ELF-1 (cell line): ENCODE results near the gene SPTSSB.

ENCODE experiments used
- DNase-seq: peaks from one replicate; pipeline ENCODE4 v3.0.0-alpha.2; 2016; ENCODE audit warnings: low read depth, low spot score

The SPTSSB gene

DNA sequence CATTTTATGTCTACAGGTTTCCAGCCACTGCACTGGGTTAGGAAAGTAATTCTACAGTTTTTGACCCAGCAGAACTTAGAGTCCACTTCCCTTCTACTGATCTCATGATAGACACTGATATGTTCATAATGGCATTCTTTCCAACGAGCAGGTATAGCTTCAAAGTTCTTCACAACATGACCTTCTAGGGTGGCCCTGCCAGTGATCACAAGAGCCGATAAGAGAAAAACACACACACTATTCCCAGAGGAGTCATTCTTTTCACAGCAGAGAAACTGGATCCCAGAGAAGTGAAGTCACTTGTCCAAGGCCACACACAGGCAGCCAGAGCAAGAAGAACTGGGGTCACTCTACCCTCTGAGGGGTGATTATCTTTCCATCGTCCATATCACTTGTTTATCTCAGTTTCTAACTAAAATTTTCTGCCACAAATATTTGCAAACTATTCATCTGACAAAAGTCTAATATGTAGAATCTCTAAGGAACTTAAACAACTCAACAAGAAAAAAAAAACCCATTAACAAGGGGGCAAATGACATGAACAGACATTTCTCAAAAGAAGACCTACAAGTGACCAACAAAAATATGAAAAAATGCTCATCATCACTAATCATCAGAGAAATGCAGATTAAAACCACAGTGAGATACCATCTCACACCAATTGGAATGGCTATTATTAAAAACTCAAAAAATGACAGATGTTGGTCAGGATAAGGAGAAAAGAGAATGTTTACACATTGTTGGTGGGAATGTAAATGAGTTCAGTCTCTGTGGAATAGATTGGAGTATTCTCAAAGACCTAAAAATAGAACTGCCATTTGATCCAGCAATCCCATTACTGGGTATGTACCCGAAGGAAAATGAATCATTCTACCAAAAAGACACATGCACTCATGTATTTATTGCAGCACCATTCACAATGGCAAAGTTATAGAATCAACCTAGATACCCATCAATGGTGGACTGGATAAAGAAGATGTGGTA, 31.5 kb downstream of the SPTSSB start:
- no peak for DNase-seq

DNA sequence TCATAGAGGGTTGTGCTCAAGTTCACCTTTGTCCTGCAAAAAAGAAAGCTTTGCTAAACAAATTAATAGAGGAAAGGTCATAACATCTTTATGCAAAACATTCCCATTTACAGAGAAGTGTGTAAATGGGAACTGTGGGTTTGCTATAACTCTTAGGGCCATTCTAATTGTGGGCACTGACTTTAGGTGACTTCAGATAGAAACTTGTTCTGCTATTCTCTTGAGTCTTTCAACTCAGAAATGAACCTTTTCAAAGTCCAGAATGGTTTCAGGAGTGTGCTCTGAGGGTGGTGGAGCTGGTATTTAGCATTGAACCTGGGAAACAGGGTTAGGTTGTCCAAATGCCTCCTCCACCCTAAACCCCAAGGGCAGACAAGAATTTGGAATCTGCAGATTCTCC, 34.0 kb downstream of the SPTSSB start:
- DNase-seq, result no peak

DNA sequence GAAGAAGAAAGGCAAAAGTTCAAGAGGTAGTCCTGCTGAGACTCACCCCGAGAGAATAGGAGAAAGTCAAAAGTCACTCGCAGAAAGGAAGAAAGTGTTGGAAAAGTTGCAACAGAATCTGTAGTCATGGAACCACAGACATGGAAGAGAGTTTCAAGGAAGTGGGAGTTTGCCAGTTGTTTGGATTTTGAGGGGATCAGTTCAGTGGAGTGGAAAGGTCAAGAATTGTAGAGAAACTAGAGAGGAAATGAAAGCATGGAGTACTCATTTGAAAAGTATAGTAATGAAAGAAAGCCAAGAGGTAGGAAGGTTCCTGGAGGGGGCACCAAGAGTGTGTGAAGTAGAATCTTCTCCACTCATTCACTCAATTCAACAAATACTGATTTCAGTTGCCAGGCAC, 34.7 kb downstream of the SPTSSB start:
- DNase-seq, result no peak

DNA sequence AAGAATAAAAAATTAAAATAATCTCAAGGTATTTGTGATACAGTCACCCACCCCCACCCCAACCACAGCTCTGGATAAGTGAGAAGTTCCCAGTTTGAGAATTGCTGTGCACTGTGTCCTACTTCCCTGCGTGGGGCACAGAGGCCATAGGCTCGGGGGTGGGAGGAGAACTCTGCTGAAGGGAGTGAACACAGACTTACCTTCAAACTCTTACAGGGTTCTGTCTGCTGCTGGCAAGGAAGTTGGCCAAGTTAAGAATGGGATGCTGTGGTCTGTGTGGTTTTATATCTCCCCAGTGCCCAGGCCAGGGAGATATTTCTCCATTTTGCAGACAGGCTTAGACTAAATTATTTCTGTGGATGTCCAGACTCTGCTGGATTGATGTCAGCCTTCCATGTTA, 37.6 kb downstream of the SPTSSB start:
- no peak for DNase-seq

DNA sequence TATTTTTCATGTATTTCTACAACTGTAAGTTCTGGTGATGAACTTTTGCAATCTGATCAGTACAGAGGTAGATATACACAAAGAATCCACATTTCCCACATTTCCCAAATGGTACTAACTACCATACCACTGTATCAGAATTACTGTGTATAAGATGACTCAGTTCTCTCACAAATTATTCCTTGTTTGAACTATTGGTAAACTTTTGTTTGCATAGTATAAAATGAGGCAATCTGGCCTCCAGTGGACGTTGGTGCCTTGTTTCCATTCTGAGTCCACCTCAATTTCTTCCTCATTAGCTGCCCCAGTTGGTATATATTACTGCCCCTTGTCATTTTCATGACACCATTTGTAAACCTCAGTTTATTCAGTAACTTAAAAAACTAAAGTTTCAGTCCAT, 38.5 kb downstream of the SPTSSB start:
- no peak for DNase-seq

DNA sequence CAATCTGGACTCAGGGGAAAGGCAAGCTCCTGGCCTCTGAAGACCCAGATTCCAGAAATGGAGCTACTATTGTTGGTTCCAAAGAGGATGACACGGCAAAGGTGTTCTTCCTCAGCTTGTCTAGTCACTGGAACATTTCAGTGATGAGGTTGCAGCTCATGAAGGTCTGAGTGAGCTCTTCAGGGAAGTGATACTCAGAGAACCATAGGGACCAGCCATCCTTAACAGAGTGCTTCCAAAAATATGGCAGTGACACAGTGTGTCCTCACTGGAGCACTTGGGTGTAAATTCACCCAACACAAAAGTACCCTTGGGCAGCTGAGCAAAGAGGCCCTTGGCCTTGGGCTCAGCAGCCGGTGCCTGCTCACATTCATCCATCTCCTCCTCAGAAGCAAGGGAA, 46.3 kb downstream of the SPTSSB start:
- no peak for DNase-seq

DNA sequence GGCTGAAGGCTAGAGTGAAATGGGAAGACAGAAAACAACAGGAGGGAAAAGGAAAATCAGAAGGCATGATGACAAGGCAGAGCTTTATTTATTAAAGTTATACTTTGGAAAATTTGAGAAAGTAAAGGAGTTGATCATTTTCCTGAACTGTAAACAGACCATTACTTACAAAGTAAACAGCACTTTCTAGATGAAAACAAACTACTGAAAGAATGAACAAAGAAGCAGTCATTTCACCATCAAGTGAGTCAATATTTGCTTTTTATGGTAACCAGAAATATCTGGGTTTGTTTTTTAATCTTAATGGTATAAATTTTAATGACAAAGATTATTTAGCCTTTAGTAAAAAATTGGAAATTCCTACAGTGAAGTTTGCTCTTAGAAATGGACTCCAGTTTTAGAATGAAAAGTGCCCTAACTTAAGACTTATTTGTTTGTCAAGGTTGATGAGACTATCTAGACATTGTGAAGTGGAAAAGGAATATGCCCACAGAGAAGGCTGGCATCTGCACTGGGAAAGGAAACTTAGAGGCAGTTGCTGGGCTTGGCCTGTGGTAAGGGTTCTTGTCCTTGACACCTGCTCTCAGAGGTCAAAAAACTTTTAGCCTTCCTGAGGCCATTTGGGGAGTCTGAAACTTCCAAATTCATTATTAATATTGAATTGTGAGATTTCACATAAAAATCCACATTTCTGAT, 47.2 kb downstream of the SPTSSB start:
- DNase-seq, result no peak

DNA sequence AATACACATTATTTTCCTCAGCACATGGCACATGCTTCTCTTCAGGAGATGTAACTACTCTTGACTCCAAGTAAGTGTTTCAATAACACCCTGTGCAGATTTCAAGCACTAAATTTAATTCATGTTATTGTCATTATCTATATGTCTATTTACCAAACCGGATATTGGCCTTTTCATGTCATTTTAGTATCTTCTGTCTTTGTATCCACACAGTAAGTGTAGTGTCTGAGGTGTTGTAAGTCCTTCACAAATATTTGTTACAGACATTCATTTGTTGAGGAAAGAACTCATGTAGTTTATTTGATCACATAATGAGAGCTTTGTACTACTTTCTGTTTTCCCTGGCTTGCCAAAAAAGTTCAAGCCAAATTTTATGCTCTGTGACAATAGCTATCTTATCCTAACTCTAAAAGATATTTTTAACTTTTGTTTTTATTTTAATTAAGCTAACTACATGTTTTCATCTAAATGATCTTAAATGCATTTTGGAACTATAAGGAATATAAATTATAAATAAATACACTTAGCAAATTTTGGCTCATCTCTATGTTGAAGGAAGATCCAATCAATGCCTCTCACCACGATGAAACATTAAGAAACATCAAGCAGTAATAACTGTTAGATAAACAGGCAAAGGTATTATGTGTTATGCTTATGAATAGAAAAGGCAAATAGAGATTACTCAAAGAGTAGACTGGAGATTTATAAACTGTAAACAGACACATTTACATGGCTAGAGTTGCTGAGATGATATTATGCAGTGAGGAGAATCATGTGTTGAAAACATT, 48.3 kb downstream of the SPTSSB start:
- no peak for DNase-seq

DNA sequence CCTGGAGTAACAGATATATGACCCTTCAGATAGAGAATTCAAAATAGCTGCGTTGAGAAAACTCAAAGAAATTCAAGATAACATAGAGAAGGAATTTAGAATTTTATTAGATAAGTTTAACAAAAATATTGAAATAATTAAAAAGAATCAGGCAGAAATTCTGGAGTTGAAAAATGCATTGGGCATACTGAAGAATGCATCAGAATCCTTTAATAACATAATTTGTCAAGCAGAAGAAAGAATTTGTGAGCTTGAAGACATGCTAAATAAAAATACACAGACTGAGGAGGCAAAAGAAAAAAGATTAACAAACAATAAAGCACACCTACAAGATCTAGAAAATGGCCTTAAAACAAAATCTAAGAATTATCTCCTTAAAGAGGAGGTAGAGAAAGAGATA, 50.5 kb downstream of the SPTSSB start:
- no peak for DNase-seq

DNA sequence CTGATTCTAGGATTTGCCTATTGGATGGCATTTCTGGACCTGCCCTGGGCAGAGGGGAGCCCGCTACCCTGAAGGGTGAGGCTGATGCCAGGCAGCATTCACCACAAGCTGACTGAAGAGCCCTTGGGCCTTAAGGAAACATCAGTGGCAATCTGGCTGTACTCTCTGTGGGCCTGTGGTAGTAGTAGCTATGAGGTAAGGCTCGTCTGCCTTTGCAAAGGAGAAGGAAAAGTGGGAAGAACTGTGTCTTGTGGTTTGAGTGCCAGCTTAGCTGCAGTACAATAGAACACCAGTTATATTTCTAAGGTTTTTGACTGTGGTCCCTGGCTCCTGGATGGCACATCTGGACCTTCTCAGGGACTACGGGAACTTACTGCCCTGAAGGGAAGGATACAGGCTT, 51.5 kb downstream of the SPTSSB start:
- no peak for DNase-seq

DNA sequence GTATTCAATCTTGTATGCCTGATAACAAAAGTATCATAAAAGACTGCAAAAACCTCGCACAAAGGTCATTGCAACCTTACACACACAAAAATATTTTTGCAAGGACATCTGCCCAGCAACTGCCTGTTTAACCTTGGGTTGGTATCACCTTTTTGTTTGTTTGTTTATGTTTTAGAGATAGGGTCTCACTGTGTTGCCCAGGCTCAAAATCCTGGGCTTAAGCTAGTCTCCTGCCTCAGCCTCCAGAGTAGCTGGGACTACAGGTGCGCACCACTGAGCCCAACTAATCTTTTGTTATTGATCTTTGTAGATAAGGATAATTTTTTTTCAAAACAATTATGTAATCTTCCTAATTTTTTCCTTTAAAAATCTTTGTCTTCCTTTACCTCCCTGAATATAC, 54.2 kb downstream of the SPTSSB start:
- no peak for DNase-seq

DNA sequence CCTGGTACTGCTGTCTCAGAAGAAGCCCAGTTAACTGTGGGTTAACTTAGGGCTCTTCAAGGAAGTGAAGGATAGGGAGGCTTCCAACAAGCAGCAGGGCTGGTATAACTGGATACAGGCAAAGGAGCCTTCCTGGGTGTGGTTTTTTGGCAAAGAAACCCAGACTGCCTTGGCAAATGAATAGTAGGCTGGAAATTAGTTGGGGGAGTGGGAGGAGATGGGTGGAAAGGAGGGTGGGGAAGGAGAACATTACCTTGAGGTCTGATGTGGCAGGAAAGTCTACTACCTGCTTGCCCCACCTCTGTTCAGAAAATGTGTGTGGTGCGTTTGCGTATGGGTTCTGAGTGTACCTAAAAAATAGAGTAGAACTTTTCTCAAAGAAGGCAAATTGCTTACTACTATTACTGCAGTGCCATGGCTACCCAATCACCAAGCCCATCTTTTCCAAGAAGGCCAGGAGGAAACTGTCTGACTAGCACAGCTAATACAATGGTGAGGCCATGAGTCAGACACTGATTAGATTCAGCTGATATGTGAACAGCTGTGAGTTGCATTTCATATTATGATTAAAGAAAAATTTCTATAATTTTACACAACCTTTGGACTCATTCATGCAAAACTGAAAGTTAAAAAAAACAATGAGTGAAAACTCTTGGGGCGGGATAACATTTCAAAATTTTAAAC, 55.2 kb downstream of the SPTSSB start:
- DNase-seq, result no peak

DNA sequence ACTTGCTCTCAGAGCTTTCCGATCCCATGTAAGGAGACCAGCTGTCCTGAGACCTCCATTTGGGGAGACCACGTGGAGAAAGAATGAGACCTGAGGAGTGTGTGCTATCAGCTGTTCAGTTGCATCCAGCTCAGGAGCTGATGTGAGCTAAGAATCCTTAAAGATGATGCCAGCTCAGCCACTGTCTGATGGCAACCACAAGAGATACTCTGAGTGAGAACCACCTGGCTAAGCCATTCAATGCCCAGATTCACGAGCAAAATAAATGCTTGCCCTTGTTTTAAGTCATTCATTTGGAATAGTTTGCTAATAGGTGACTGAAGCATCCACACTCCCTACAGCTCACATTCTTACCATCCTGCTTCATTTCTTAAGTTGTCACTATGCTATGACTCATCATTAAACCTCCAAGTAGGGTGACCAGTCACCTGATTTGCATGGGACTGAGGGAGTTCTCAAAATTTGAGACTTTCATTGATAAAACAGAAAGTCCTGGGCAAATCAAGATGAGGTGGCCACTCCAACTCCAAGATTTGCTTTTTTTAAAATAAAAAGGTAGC, 56.4 kb downstream of the SPTSSB start:
- DNase-seq, result no peak

DNA sequence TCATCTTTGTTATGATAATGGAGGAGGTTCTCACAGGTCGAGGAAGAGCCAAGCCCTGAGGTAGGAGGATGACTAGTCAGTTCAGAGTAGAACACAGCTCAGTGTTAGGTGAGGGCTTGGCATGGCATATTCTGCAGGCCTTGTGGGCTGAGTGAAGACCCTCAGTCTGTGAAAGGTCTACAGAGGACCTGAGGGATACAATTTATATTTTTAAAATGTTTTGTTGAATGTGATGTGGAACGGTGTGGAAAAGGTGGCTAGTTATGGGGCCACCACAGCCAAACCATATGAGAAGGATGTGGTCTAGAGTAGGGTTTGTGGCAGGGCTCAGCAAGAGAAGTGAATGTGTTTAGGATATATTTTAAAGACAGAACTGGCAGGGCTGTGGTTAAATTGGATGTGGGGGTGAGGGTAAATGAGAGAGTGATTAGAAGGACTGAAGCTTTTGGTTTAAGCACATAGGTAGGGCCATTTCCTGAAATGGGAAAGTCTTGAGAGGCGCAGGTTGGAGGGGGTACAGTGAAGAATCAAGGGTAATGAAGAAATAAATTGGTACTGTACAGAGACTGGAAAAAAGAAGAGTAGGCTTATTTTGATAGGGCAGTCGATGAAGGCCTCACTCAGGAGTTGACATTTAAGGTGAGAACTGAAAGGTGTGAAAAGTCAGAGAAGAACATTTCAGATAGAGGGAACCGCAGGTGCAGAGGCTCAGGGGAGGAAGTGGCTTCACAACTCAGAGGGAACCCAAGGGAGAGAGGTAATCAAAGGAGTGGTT, 60.5 kb downstream of the SPTSSB start:
- DNase-seq, result no peak

DNA sequence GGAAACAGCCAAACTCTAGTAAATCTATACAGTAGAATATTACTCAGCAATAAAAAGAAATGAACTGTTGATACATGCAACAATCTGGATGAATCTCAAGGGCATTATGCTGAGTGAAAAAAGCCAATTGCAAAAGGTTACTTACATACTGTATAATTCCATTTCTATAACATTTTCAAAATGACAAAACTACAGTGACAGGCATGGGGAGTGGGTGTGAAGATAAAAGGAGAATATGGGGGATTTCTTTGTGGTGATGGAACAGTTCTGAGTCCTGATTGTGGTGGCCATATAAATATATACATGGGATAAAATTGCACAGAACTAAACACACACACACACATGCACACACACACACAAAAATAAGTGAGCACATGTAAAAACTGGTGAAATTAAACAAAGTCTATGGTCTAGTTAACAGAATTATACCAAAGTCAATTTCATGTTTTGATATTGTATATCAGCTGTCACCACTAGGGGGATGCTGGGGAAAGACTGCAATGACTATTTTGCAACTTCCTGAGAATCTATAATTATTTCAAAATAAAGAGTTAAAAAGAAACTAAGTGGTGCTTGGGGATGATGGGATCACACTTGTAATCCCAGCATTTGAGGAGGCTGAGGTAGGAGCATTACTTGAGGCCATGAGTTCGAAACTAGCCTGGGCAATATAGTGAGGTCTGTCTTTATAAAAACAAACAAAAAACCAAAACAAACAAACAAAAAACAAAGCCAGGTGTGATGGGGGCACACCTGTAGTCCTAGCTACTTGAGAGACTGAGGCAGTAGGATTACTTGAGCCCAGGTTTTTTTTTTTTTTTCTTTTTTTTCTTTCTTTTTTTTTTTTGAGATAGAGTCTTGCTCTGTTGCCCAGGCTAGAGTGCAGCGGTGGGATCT, 66.0 kb downstream of the SPTSSB start:
- DNase-seq, result no peak

DNA sequence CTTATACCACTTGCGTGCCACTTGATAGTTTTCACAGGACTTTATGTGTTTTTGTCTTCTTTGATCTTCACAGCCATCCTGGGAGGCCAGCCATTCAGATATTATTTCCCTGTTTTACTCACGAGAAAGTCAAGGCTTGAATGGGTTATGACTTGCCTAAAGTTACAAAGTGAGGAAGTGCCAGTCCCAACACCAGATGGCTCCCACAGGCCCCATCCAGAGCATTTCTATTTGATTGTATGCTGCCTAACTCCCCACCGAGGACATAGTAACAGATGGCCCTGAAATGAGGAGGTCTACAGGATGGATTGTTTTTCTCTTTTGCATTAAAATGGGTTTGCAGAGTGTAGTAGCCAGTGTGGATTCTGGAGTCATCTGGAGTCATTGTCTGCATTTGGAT, 74.5 kb downstream of the SPTSSB start:
- DNase-seq, result no peak

DNA sequence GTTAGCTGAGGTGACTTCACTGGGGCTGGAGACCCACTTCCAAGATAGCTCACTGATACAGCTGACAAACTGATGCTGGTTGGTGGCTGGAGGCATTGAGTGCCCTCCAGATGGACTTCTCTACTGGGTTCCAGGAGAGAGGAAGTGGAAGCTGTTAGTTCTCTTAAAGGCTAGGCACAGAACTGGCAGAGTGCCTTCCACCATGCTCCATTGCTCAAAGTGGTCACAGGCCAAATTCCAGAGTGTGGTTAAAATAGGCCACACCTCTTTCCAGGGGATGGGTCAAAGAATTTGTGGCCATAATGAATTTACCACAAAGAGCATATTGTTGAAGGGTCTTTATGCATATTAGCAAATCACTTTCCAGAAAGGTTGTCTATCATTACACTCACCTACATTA, 76.0 kb downstream of the SPTSSB start:
- DNase-seq, result no peak
